Muscle of leg (tissue), 11 donors: Measurements from ENCODE around the gene CFAP221. TPM values are rescaled to one million over a fixed set of nuclear protein-coding genes. Genes with fewer than 3 reads are reported as not detected.
A peak's percentile ranks its signal among the peaks of the same experiment; 100 is the strongest.

ENCODE experiments used
- DNase-seq: peaks from one replicate; pipeline ENCODE4 v3.0.0; 2013
- H3K27ac ChIP-seq: one replicate; pipeline ENCODE4 v1.5.1; 2013; ENCODE audit warnings: mild to moderate bottlenecking, low read length, control low read depth
- H3K27me3 ChIP-seq: one replicate; pipeline ENCODE4 v1.6.1; 2013; ENCODE audit warnings: low read length; ENCODE audit not compliant: control insufficient read depth, insufficient read depth
- H3K36me3 ChIP-seq: one replicate; pipeline ENCODE4 v1.6.1; 2013; ENCODE audit warnings: low read length; ENCODE audit not compliant: control insufficient read depth, insufficient read depth
- H3K4me1 ChIP-seq: one replicate; pipeline ENCODE4 v1.6.1; 2013; ENCODE audit warnings: low read length; ENCODE audit not compliant: control insufficient read depth, insufficient read depth
- H3K4me3 ChIP-seq: one replicate; pipeline ENCODE4 v1.5.1; 2013; ENCODE audit warnings: low read length, control low read depth
- H3K9me3 ChIP-seq: replicated peaks from 2 replicates; pipeline ENCODE4 v1.6.1; 2013; ENCODE audit warnings: low read depth, low read length; ENCODE audit not compliant: control insufficient read depth
- WGBS: methylation state at CpG from one replicate; pipeline ENCODE4 v1.1.5; 2013; ENCODE audit warnings: missing lambda C conversion rate; ENCODE audit not compliant: insufficient coverage; 5-methylcytosine and 5-hydroxymethylcytosine counted together
- polyA plus RNA-seq, 8 donors: library from polyadenylated mRNA; unstranded; fragments of 120-200 nt; gene quantifications; one replicate each; pipeline versions ENCODE4 v1.2.1 to v1.2.3, GENCODE V29; 2013; ENCODE audit warnings: inconsistent platforms in 1 of 8, low replicate concordance in 1 of 8; ENCODE audit not compliant: insufficient read length in 8 of 8, insufficient read depth in 1 of 8
- total RNA-seq: library from RNA; stranded (reverse); fragments of 120-200 nt; gene quantifications from one replicate; pipeline ENCODE4 v1.2.4, GENCODE V29; 2013

CFAP221 gene
- total and polyA plus RNA-seq, 9 donors: 0.22 to 4.2 (median 0.63) TPM

- no peak for DNase-seq
These were observed 25.2 kb upstream of the CFAP221 start for GRCh38 chr2:119519057-119519408.

GRCh38 chr2:119520696-119521432 is 23.4 kb upstream of the CFAP221 start:
- WGBS: no CpG with 5 or more reads among the region's 3 CpGs
- Histone ChIP-seq H3K4me3 (no peak overlapping the region), H3K4me1 (no peaks in the 10 kb centered on the region), H3K27me3 (peaks cover 46% of the 10 kb centered on the region), H3K36me3 (no peaks in the 10 kb centered on the region), H3K9me3 (no peaks in the 10 kb centered on the region), H3K27ac (no peak overlapping the region)
- DNase-seq: no peak

More at GRCh38 chr2:119519057-119519408, 25.2 kb upstream of the CFAP221 start:
- no peaks in the 10 kb centered on the region for H3K9me3 ChIP-seq
- no peaks in the 10 kb centered on the region for H3K4me1 ChIP-seq
- WGBS: 87% methylated on average over 8 of the region's 10 CpGs
- peaks cover 29% of the 10 kb centered on the region for H3K27me3 ChIP-seq
- no peak overlapping the region for H3K27ac ChIP-seq
- no peaks in the 10 kb centered on the region for H3K36me3 ChIP-seq
- H3K4me3 ChIP-seq: no peak overlapping the region

GRCh38 chr2:119521433-119522050 is 22.7 kb upstream of the CFAP221 start:
- no peaks in the 10 kb centered on the region for H3K4me1 ChIP-seq
- H3K27ac ChIP-seq: no peak overlapping the region
- peaks cover 48% of the 10 kb centered on the region for H3K27me3 ChIP-seq
- WGBS: no CpG with 5 or more reads among the region's 11 CpGs
- H3K4me3 ChIP-seq: no peak overlapping the region
- no peaks in the 10 kb centered on the region for H3K36me3 ChIP-seq
- no peak for DNase-seq
- H3K9me3 ChIP-seq: no peaks in the 10 kb centered on the region

GRCh38 chr2:119522671-119523070 is 21.6 kb upstream of the CFAP221 start:
- Histone ChIP-seq H3K27ac (no peak overlapping the region), H3K9me3 (no peaks in the 10 kb centered on the region), H3K27me3 (peaks cover 51% of the 10 kb centered on the region), H3K4me1 (no peaks in the 10 kb centered on the region), H3K4me3 (no peak overlapping the region), H3K36me3 (no peaks in the 10 kb centered on the region)
- no peak for DNase-seq
- 65% methylated on average over 4 of the region's 6 CpGs for WGBS

- H3K27ac ChIP-seq: no peak overlapping the region
- H3K36me3 ChIP-seq: no peaks in the 10 kb centered on the region
- 3% methylated on average over 11 of the region's 21 CpGs for WGBS
- DNase-seq: no peak
- no peaks in the 10 kb centered on the region for H3K9me3 ChIP-seq
- peaks cover 54% of the 10 kb centered on the region for H3K27me3 ChIP-seq
- H3K4me3 ChIP-seq: no peak overlapping the region
- H3K4me1 ChIP-seq: no peaks in the 10 kb centered on the region
These were observed 20.8 kb upstream of the CFAP221 start for GRCh38 chr2:119523383-119523951.

GRCh38 chr2:119523952-119524694 is 20.1 kb upstream of the CFAP221 start, which contains the start of gene SCTR:
Gene SCTR, minus strand, starts transcription at chr2:119524483. Its CDS starts 257 bp downstream, at chr2:119524226.
- Histone ChIP-seq H3K4me1 (no peaks in the 10 kb centered on the region), H3K9me3 (no peaks in the 10 kb centered on the region), H3K27me3 (peaks cover 50% of the 10 kb centered on the region), H3K36me3 (no peaks in the 10 kb centered on the region), H3K4me3 (no peak within 1 kb of the TSS), H3K27ac (no peak within 1 kb of the TSS)
- no peak for DNase-seq
- 3% methylated on average over 73 of the region's 74 CpGs for WGBS

GRCh38 chr2:119525614-119526013 is 18.6 kb upstream of the CFAP221 start:
- H3K27me3 ChIP-seq: peaks cover 50% of the 10 kb centered on the region
- no peak overlapping the region for H3K4me3 ChIP-seq
- H3K27ac ChIP-seq: no peak overlapping the region
- H3K4me1 ChIP-seq: no peaks in the 10 kb centered on the region
- no CpG with 5 or more reads among the region's 4 CpGs for WGBS
- no peaks in the 10 kb centered on the region for H3K9me3 ChIP-seq
- DNase-seq: no peak
- no peaks in the 10 kb centered on the region for H3K36me3 ChIP-seq

- Histone ChIP-seq H3K9me3 (peaks cover under 1% of the 10 kb centered on the region), H3K4me1 (no peaks in the 10 kb centered on the region), H3K4me3 (no peak overlapping the region), H3K36me3 (no peaks in the 10 kb centered on the region), H3K27me3 (peaks cover 35% of the 10 kb centered on the region), H3K27ac (no peak overlapping the region)
- WGBS: no CpG with 5 or more reads among the region's 2 CpGs
- no peak for DNase-seq
These were observed 16.2 kb upstream of the CFAP221 start for GRCh38 chr2:119527999-119528398.

- DNase-seq: peak; percentile 16
- Histone ChIP-seq H3K9me3 (peaks cover 4% of the 10 kb centered on the region), H3K27ac (no peak overlapping the region), H3K4me3 (no peak overlapping the region), H3K4me1 (no peaks in the 10 kb centered on the region), H3K27me3 (peaks cover 6% of the 10 kb centered on the region), H3K36me3 (no peaks in the 10 kb centered on the region)
- WGBS: no CpG with 5 or more reads among the region's 3 CpGs
These were observed 13.0 kb upstream of the CFAP221 start for GRCh38 chr2:119531292-119531691.

GRCh38 chr2:119533560-119533959 is 10.7 kb upstream of the CFAP221 start:
- WGBS: no CpG with 5 or more reads among the region's 1 CpG
- no peak for DNase-seq
- Histone ChIP-seq H3K4me1 (no peaks in the 10 kb centered on the region), H3K9me3 (peaks cover 4% of the 10 kb centered on the region), H3K27me3 (no peaks in the 10 kb centered on the region), H3K4me3 (no peak overlapping the region), H3K27ac (no peak overlapping the region), H3K36me3 (no peaks in the 10 kb centered on the region)
